ENCODE data around the gene NID2.
A peak's percentile ranks its signal among the peaks of the same experiment; 100 is the strongest.

NID2 gene

GRCh38 chr14:52000019-52000582 is 68.8 kb downstream of the NID2 start:
- DNase-seq (ENCODE audit: low spot score), result no peak

DNA sequence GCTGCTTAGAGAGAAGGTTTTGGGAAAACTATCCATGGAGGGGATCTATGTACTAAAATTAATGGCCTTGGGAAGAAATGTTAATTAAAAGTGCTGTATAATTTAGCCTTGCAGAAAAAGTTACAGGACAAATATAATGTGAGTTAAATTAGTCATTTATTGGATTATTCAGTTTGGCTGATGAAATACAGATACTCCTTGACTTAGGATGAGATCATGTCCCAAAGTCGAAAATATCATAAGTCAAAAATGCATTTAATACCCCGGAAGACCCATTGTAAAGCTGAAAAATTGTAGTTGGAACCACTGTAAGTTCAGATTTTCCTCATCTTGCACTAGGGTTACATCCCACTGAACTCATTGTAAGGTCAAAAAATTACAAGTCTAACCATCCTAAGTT is 69.8 kb downstream of the NID2 start:
- DNase-seq (ENCODE audit: low spot score), result no peak

DNA sequence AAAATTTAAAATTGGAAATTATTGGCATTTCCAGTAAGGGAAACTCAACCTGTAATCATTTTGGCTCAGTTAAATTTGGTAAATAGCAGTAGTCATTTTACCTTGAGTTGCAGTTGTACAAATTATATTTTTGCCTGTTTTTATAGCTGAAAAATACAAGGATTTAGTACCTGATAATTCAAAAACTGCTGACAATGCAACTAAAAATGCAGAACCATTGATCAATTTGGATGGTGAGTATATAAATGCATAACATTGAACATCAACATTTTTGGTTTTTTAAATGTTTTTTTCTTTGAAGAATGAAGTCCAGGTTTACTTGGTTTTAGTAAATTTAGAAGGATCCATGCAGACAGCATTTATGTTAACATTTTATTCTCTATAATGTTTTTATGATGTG is 70.5 kb downstream of the NID2 start:
- no peak for DNase-seq (ENCODE audit: low spot score)

- DNase-seq (ENCODE audit: low spot score), result no peak
These were observed 72.6 kb downstream of the NID2 start for GRCh38 chr14:51996148-51996746.

DNA sequence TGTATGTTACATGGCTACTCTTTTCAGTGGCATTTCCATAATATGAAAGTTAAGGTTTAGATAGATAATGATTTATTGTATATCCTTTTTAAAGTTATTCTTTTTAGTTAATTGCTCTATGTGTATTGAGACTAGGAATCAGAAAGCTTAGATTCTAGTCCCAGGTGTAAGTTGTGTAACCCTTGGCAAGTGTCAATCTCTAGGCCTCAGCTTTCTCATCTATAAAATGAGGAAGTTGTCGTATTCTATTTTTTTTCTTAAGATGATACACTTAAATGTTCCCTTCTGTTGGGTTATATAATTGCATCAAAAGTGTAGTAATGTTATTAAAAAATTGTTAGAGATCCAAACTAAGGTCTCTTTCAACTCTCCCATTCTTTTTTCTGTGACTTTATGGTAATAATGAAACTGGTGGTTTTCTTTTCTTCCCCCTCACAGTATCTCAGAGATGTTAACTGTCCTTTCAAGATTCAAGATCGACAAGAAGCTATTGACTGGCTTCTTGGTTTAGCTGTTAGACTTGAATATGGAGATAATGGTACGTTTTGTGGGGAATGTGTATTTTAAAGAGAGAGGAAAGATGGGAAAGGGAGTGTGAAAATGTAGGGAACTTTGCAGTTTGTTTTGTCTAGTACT is 75.5 kb downstream of the NID2 start:
- DNase-seq (ENCODE audit: low spot score), result no peak

- DNase-seq (ENCODE audit: low spot score), result no peak
These were observed 78.4 kb downstream of the NID2 start for GRCh38 chr14:51990488-51990887.

DNA sequence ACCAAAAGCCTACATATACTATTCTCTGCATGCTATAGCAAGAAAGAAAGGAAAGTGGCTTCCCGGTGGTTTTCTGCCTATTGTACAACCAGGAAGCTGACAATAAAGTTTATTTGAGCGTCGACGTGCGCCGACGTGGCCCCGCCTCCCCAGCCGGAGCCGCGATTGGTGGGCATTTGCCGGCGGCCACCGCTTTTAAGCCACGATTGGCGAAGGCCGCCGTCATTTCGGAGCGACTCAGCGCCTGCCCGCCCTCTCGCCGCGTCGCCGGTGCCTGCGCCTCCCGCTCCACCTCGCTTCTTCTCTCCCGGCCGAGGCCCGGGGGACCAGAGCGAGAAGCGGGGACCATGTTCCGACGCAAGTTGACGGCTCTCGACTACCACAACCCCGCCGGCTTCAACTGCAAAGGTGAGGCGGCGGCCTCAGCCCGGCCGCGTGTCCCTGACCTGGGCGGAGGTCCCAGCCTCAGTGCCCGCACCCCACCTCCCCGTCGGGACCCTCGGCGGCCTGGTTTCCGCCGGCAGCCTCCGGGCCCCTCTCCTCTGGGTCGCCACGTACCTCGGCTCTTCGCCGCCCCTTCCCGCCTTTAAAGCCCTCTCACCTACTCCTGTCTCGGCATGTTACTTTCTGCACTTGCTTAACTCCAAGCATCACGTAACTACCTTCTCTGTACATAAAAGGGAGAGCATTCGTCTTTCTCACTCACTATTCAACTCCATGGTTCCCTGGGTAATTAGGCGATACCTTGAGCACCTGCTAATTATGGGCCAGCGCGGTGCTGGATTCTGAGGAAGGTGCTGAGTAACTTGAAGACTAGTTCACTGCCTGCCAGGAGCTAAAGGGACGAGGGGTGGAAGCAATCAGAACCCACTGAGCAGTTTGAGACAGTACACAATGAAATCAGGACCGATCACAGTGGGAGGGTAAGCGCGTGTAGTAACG is 79.3 kb downstream of the NID2 start, which contains the start of gene RTRAF:
TSS of gene RTRAF (plus strand) at position 254 of the 942 bp plus-strand sequence. CDS start at position 348, 94 bp downstream.
- peak; percentile 98 for DNase-seq (ENCODE audit: low spot score)

- DNase-seq (ENCODE audit: low spot score), result no peak
These were observed 80.6 kb downstream of the NID2 start for GRCh38 chr14:51988221-51988620.

DNA sequence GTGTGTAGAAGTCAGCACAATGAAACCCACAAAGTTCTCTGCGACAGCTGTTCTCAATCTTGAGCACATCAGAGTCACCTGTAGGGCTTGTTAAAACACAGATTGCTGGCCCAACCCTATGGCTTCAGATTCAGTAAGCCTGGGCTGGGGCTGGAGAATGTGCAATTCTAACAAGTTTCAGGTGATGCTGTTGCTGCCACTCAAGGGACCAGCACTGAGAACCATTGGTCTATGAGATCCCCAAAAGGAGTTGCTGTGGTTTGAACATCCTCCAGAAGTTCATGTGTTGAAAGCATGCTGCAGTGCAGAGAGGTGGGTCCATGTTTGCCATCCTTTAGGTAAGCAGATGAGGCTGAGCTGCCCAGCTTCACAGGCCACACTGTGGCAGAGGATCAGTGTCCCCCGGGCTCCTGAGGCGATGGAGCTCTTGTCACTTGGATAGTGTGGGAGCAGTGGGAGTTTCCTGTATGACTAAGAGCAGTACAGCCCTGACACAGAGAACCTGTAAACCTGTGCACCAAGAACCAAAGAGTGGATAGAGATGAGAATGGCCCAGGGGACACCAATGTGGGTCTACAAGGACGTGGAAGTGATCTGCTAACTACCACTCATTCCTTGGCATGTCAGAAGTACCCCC is 87.5 kb downstream of the NID2 start:
- DNase-seq (ENCODE audit: low spot score), result no peak

GRCh38 chr14:51979088-51979709 is 89.7 kb downstream of the NID2 start:
- DNase-seq (ENCODE audit: low spot score), result peak; percentile 86

- no peak for DNase-seq (ENCODE audit: low spot score)
These were observed 90.2 kb downstream of the NID2 start for GRCh38 chr14:51978681-51979085.

GRCh38 chr14:51977075-51977474 is 91.8 kb downstream of the NID2 start:
- DNase-seq (ENCODE audit: low spot score), result no peak

GRCh38 chr14:51972566-51972965 is 96.3 kb downstream of the NID2 start:
- no peak for DNase-seq (ENCODE audit: low spot score)

DNA sequence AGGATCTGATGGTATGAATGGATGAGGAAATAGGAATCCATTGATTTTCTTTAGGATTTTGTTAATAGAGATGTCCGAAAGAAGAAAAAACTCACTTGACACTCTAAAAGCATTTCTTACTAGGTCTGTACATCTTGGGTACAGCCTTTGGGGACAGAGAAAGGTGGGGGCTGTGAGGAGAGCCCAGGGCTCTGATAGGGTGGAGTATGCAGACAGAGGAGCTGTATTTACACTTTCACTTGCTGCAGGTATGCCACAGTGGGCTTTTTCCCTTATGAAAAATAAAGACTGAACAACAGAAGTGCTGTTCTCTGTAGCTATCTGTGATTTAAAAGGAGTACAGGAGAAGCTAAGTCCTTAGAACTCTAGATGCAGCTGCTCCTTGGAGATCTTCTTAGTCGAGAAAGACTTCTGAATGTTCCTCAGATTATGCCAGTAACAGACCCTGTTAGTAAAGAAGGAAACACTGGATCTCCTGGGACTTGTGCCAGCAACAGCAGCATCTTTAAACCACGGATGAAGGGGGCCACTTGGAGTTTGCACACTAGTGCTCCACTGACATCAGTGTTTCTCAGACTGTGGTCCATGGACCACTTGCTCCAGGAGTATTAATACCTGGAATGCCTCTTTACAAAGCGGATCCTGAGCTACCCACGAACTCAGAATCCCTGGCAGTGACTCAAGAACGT is 98.9 kb downstream of the NID2 start:
- no peak for DNase-seq (ENCODE audit: low spot score)

- no peak for DNase-seq (ENCODE audit: low spot score)
These were observed 101.3 kb downstream of the NID2 start for GRCh38 chr14:51967521-51967920.

GRCh38 chr14:51963286-51963685 is 105.6 kb downstream of the NID2 start:
- DNase-seq (ENCODE audit: low spot score), result no peak

DNA sequence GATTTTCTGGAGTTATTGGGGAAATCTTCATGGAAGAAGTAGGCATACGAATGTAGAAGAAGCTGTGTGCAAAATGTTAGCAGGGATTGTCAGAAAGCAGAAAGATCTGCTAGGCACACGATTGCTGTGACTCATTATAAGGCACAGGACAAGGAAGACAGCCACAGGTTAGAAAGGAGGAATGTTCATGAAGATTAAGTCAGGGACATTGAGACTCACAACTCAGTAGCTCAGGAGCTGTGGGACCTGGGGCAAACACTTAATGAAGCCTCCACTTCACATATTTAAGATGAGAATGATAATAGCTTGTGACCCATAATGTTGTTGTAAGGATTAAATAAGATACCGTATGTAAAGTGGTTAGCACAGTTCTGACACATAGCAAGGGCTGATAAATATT is 106.1 kb downstream of the NID2 start:
- no peak for DNase-seq (ENCODE audit: low spot score)

GRCh38 chr14:51960866-51961265 is 108.0 kb downstream of the NID2 start:
- no peak for DNase-seq (ENCODE audit: low spot score)

- DNase-seq (ENCODE audit: low spot score), result no peak
These were observed 108.9 kb downstream of the NID2 start for GRCh38 chr14:51959928-51960327.

DNA sequence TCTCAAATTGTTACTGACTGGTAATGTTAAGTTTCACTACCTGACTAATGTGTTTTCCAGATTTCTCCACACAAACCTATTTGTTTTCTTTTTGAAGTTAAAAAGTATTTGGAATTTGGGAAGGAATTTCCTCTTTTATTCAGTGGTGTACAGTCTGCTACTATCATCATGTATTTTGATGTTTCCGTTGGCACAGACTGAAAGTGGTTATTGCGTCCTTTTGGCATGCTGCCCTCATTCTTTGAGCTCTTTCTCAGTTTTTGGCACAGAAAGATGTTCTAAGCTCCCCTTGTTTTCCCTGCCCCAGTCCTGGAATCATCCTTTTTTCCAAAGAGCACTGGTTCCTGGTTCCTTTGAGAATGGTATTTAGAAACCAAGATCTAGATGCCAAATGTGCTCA is 110.9 kb downstream of the NID2 start:
- no peak for DNase-seq (ENCODE audit: low spot score)

Measured in iPS-NIHi11 (cell line).